Naive thymus-derived CD4-positive, alpha-beta T cell (primary cell): ENCODE results near the gene COPG1. TPM values are rescaled to one million over a fixed set of nuclear protein-coding genes. Genes with fewer than 3 reads are reported as not detected.
"Not testable (repeated sequence)": the region's sequence is repeated elsewhere in the genome, so short reads cannot be mapped to it uniquely, and the experiment has no call there.

ENCODE experiments used
- ATAC-seq: fragments of 150-1000 bp; cut with Tn5 transposase; 2 replicates; pipeline ENCODE4 v1.10.0; 2021; ENCODE audit warnings: mild to moderate bottlenecking, moderate library complexity
- CTCF ChIA-PET: fragments of 350-600 bp; sonication (Branson Sonifier 250); formaldehyde crosslinking; loops from one replicate; lab custom pipeline; 2021; ENCODE audit warnings: antibody characterized with exemption; lab: Charles Lee
- POLR2A ChIA-PET: fragments of 350-600 bp; sonication (Branson Sonifier 250); formaldehyde crosslinking; loops from one replicate; lab custom pipeline; 2021; ENCODE audit warnings: antibody characterized with exemption, inconsistent platforms; lab: Charles Lee
- DNase-seq, 9 donors: peaks; one replicate each; pipeline versions ENCODE4 v3.0.0 to v3.0.0-alpha.2; 2020 to 2022; ENCODE audit warnings: mixed read lengths in 1 of 9
- H3K27ac ChIP-seq: one replicate; pipeline ENCODE4 v1.7.0; 2013; ENCODE audit warnings: mild to moderate bottlenecking, low read depth, low read length, moderate library complexity
- H3K27me3 ChIP-seq, 2 donors: one replicate each; pipeline ENCODE4 v1.7.0; 2013; ENCODE audit warnings: low read length in 2 of 2, mild to moderate bottlenecking in 2 of 2, moderate library complexity in 2 of 2; ENCODE audit not compliant: control insufficient read depth in 2 of 2, insufficient read depth in 2 of 2
- H3K36me3 ChIP-seq, 3 experiments: 1 replicate in 2 of 3; 2 replicates in 1 of 3; pipeline ENCODE4 v1.7.0; 2013; ENCODE audit warnings: low read length in 3 of 3, mild to moderate bottlenecking in 3 of 3, moderate library complexity in 1 of 3; ENCODE audit not compliant: insufficient read depth in 3 of 3, control insufficient read depth in 2 of 3
- H3K4me1 ChIP-seq, 2 donors: one replicate each; pipeline ENCODE4 v1.7.0; 2013; ENCODE audit warnings: low read length in 2 of 2, mild to moderate bottlenecking in 2 of 2, moderate library complexity in 1 of 2; ENCODE audit not compliant: control insufficient read depth in 2 of 2, insufficient read depth in 2 of 2
- H3K4me3 ChIP-seq: 2 replicates; pipeline ENCODE4 v1.7.0; 2013; ENCODE audit warnings: mild to moderate bottlenecking, low read length
- H3K9me3 ChIP-seq, 3 experiments: 1 replicate in 2 of 3; 2 replicates in 1 of 3; pipeline ENCODE4 v1.7.0; 2013; ENCODE audit warnings: low read length in 3 of 3; ENCODE audit not compliant: control insufficient read depth in 2 of 3
- H3K27ac Mint-ChIP-seq, 9 donors: one replicate each; pipeline ENCODE4 v1.8.0; 2020 to 2022; ENCODE audit warnings: mixed read lengths in 9 of 9, mild to moderate bottlenecking in 8 of 9, moderate library complexity in 5 of 9, inconsistent platforms in 2 of 9
- H3K27me3 Mint-ChIP-seq, 5 donors: one replicate each; pipeline ENCODE4 v1.8.0; 2021 to 2022; ENCODE audit warnings: mixed read lengths in 5 of 5, mild to moderate bottlenecking in 1 of 5
- H3K36me3 Mint-ChIP-seq, 5 donors: one replicate each; pipeline ENCODE4 v1.8.0; 2020 to 2022; ENCODE audit warnings: mixed read lengths in 5 of 5, mild to moderate bottlenecking in 3 of 5, inconsistent platforms in 1 of 5
- H3K4me1 Mint-ChIP-seq, 7 donors: one replicate each; pipeline ENCODE4 v1.8.0; 2020 to 2022; ENCODE audit warnings: mixed read lengths in 7 of 7, mild to moderate bottlenecking in 3 of 7, inconsistent platforms in 1 of 7
- H3K4me3 Mint-ChIP-seq, 10 donors: one replicate each; pipeline ENCODE4 v1.8.0; 2020 to 2022; ENCODE audit warnings: mild to moderate bottlenecking in 10 of 10, mixed read lengths in 10 of 10, moderate library complexity in 6 of 10, inconsistent platforms in 2 of 10
- H3K9me3 Mint-ChIP-seq, 11 donors: one replicate each; pipeline ENCODE4 v1.8.0; 2020 to 2022; ENCODE audit warnings: mixed read lengths in 11 of 11, mild to moderate bottlenecking in 4 of 11, inconsistent platforms in 1 of 11, moderate library complexity in 1 of 11
- intact Hi-C, 2 donors: fragments of 100-400 bp; cut with micrococcal nuclease; formaldehyde crosslinking; loops; one replicate each; pipeline ENCODE4 v1.15.1; 2023
- polyA plus RNA-seq, 2 donors: library from polyadenylated mRNA; unstranded; fragments of 300-500 nt; fragmentation: Illumina TruSeq; gene quantifications; one replicate each; pipeline ENCODE4 v1.2.3, GENCODE V29; 2021
- total RNA-seq, 6 experiments: library from RNA in 5 of 6; stranded (reverse) in 5 of 6; gene quantifications; 1 replicate in 5 of 6; 2 replicates in 1 of 6; pipeline ENCODE4 v1.2.3 and lab custom pipeline; 2021 to 2026

COPG1 gene
- total and polyA plus RNA-seq, 7 experiments from 2014 or later: 57.4 to 177 (median 99.8) TPM

GRCh38 chr3:129213238-129213637 lies 36.2 kb upstream of the COPG1 start:
- Histone ChIP-seq H3K27ac (no peak overlapping the region), H3K36me3 (no peaks in the 10 kb centered on the region), H3K4me3 (no peak overlapping the region), H3K27me3 (no peaks in the 10 kb centered on the region), H3K9me3 (no peaks in the 10 kb centered on the region), H3K4me1 (no peaks in the 10 kb centered on the region)
- Mint-ChIP-seq H3K4me3 (no peak overlapping the region), H3K27ac (no peak overlapping the region), H3K4me1 (peaks cover 0 to 3% (median 0%) of the 10 kb centered on the region in 7 donors), H3K9me3 (no peaks in the 10 kb centered on the region), H3K27me3 (peaks cover 0 to 6% (median 0%) of the 10 kb centered on the region in 5 donors), H3K36me3 (no peaks in the 10 kb centered on the region)
- no peak for DNase-seq
- ChIA-PET POLR2A (no interaction called here), CTCF (no interaction called here)
- ATAC-seq: no peak
- intact Hi-C loops: no loop called here

GRCh38 chr3:129218742-129219141 lies 30.7 kb upstream of the COPG1 start:
- no peak for DNase-seq
- Histone ChIP-seq H3K27me3 (no peaks in the 10 kb centered on the region), H3K27ac (no peak overlapping the region), H3K4me3 (no peak overlapping the region), H3K4me1 (no peaks in the 10 kb centered on the region), H3K9me3 (no peaks in the 10 kb centered on the region), H3K36me3 (no peaks in the 10 kb centered on the region)
- Mint-ChIP-seq H3K4me3 (no peak overlapping the region), H3K9me3 (no peaks in the 10 kb centered on the region), H3K27me3 (peaks cover 0 to 3% (median 0%) of the 10 kb centered on the region in 5 donors), H3K4me1 (peaks cover 0 to 3% (median 0%) of the 10 kb centered on the region in 7 donors), H3K36me3 (no peaks in the 10 kb centered on the region), H3K27ac (no peak overlapping the region)
- ChIA-PET POLR2A (no interaction called here), CTCF (no interaction called here)
- ATAC-seq: no peak
- intact Hi-C loops: no loop called here

- intact Hi-C loops, H3K36me3 Mint-ChIP-seq, H3K4me3 ChIP-seq, H3K36me3 ChIP-seq, H3K9me3 Mint-ChIP-seq, H3K27me3 ChIP-seq, H3K9me3 ChIP-seq, H3K27ac ChIP-seq, ATAC-seq, H3K27me3 Mint-ChIP-seq, DNase-seq: not testable (repeated sequence)
- peaks cover 11 to 42% (median 34%) of the 10 kb centered on the region in 7 donors for H3K4me1 Mint-ChIP-seq
- CTCF ChIA-PET: interaction anchor here (0.6 to 1.3 kb wide), 3 partner anchors 21 to 829 kb away, joined by 3 to 4 read pairs (median 3); no protein-coding TSS in a partner anchor
- H3K27ac Mint-ChIP-seq: peak overlapping the region in 1 of 9 donors; percentile 43
- H3K4me1 ChIP-seq: peaks cover 0 to 11% of the 10 kb centered on the region in 2 donors
- peak overlapping the region in 1 of 10 donors; percentile 65 for H3K4me3 Mint-ChIP-seq
- POLR2A ChIA-PET: interaction anchor here (0.6 to 1.7 kb wide), 4 partner anchors 9 to 175 kb away, joined by 3 to 7 read pairs (median 4); a partner anchor contains a TSS
These were observed 25.0 kb upstream of the COPG1 start for GRCh38 chr3:129224387-129224786.

- H3K27me3 Mint-ChIP-seq: no peaks in the 10 kb centered on the region
- CTCF ChIA-PET: interaction anchor here (0.6 to 1.3 kb wide), 3 partner anchors 20 to 829 kb away, joined by 3 to 4 read pairs (median 3); no protein-coding TSS in a partner anchor
- H3K4me1 Mint-ChIP-seq: peaks cover 12 to 48% (median 38%) of the 10 kb centered on the region in 7 donors
- no peaks in the 10 kb centered on the region for H3K36me3 Mint-ChIP-seq
- intact Hi-C loops: no loop called here
- Histone ChIP-seq H3K4me1 (peaks cover 0 to 11% of the 10 kb centered on the region in 2 donors), H3K36me3 (no peaks in the 10 kb centered on the region), H3K9me3 (no peaks in the 10 kb centered on the region), H3K4me3 (no peak overlapping the region), H3K27me3 (no peaks in the 10 kb centered on the region), H3K27ac (peak overlapping the region; percentile 46)
- DNase-seq (peak in 1 of 9 donors; percentile 4), ATAC-seq (peak; percentile 72)
- POLR2A ChIA-PET: interaction anchor here (0.7 to 1.7 kb wide), 3 partner anchors 10 to 176 kb away, joined by 4 to 7 read pairs (median 4); a partner anchor contains a TSS
- peak overlapping the region; percentile 24 to 87 (median 81) for H3K27ac Mint-ChIP-seq
- peak overlapping the region in 9 of 10 donors; percentile 51 to 71 (median 61) for H3K4me3 Mint-ChIP-seq
- H3K9me3 Mint-ChIP-seq: no peaks in the 10 kb centered on the region
These were observed 24.4 kb upstream of the COPG1 start for GRCh38 chr3:129224984-129225393.

DNA sequence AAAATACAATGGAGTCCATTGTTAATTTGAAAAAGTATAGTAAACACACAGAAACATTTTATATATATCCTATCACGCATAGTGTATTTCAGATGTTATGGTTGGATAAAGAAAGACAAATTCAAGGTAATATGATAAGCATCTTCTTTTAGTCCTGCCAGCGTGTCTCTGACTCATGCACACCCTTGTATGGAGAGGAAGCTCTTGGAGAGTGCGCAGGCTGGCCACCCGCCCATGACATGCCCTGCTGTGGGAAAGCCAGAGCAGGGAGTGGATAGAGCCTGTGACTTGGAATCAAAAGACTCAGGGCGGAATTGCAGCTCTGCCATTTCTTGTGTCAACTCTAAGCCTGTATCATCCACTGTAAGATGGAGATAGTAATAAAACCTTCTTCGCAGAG lies 23.0 kb upstream of the COPG1 start:
- Histone ChIP-seq H3K27ac (no peak overlapping the region), H3K36me3 (no peaks in the 10 kb centered on the region), H3K9me3 (no peaks in the 10 kb centered on the region), H3K27me3 (no peaks in the 10 kb centered on the region), H3K4me1 (peaks cover 0 to 11% of the 10 kb centered on the region in 2 donors), H3K4me3 (no peak overlapping the region)
- Mint-ChIP-seq H3K4me3 (peak overlapping the region in 1 of 10 donors; percentile 63), H3K27me3 (no peaks in the 10 kb centered on the region), H3K9me3 (no peaks in the 10 kb centered on the region), H3K4me1 (peaks cover 12 to 60% (median 38%) of the 10 kb centered on the region in 7 donors), H3K36me3 (no peaks in the 10 kb centered on the region), H3K27ac (peak overlapping the region in 5 of 9 donors; percentile 12 to 78 (median 40))
- no peak for DNase-seq
- peak; percentile 47 for ATAC-seq
- CTCF ChIA-PET: interaction anchor here (0.6 to 0.7 kb wide), 3 partner anchors 131 to 413 kb away, joined by 3 to 4 read pairs (median 4); no protein-coding TSS in a partner anchor
- intact Hi-C loops: no loop called here
- POLR2A ChIA-PET: interaction anchor here (1.7 kb wide), 1 partner anchor 90 kb away, joined by 4 read pairs; a partner anchor contains a TSS

DNA sequence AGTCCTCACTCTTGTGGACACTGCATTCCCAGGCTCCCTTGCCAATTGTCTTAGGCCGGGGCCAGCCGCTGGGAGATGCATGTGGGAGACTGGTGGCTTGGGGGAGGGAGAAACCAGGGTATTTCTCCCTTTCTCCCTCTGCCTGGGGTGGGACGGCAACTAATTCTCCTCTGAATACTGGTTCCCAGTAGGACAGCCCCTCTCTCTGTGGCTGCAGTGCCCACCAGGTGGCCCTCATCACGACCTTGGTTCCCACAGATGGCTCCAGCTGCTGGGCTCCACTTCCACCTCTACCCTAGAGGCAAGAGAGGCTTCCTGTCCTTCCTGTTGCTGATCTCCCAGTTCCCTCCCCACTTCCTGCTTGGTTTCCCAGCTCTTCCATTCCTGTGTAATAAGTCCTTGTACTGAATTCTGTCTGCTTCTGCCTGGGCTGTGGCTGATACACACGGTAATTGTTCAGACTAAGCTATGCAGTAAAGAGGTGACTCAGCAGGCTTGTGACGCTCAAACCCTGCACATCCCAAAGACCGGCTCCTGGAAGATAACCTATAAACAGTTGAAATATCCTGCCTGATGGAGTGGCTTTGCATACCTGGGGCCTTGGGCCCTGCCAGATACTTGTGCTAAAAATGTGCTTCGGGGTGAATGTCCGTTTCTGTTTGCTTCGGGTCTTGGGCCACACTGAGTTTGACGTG lies 20.4 kb upstream of the COPG1 start:
- Mint-ChIP-seq H3K4me1 (peaks cover 19 to 70% (median 44%) of the 10 kb centered on the region in 7 donors), H3K27ac (peak overlapping the region in 3 of 9 donors; percentile 55 to 92 (median 56)), H3K4me3 (peak overlapping the region in 1 of 10 donors; percentile 31), H3K36me3 (peaks cover 0 to 5% (median 0%) of the 10 kb centered on the region in 5 donors), H3K9me3 (no peaks in the 10 kb centered on the region), H3K27me3 (peaks cover 0 to 4% (median 0%) of the 10 kb centered on the region in 5 donors)
- no peaks in the 10 kb centered on the region for H3K27me3 ChIP-seq
- ChIA-PET POLR2A (interaction anchor here (0.6 kb wide), 1 partner anchor 83 kb away, joined by 3 read pairs; no protein-coding TSS in a partner anchor), CTCF (interaction anchor here (0.5 kb wide), 1 partner anchor 258 kb away, joined by 5 read pairs; no protein-coding TSS in a partner anchor)
- no peaks in the 10 kb centered on the region for H3K9me3 ChIP-seq
- no peak for ATAC-seq
- intact Hi-C loops: no loop called here
- H3K4me1 ChIP-seq: peaks cover 0 to 11% of the 10 kb centered on the region in 2 donors
- no peak overlapping the region for H3K4me3 ChIP-seq
- no peak overlapping the region for H3K27ac ChIP-seq
- H3K36me3 ChIP-seq: no peaks in the 10 kb centered on the region
- no peak for DNase-seq
